Kidney epithelial cell (primary cell): Measurements from ENCODE around the gene LRP11. TPM values are rescaled to one million over a fixed set of nuclear protein-coding genes. Genes with fewer than 3 reads are reported as not detected.

Experiments used
- DNase-seq: peaks from one replicate; pipeline ENCODE4 v3.0.0-alpha.2; 2010; ENCODE audit warnings: low read depth
- H3K27me3 ChIP-seq: 2 replicates; pipeline ENCODE4 v1.6.0; 2011; ENCODE audit warnings: low read length; ENCODE audit not compliant: control insufficient read depth, insufficient read depth
- H3K36me3 ChIP-seq: 2 replicates; pipeline ENCODE4 v1.5.1; 2011; ENCODE audit warnings: low read length; ENCODE audit not compliant: control insufficient read depth, insufficient read depth
- H3K4me3 ChIP-seq: 2 replicates; pipeline ENCODE4 v1.5.1; 2011; ENCODE audit warnings: low read depth, mild to moderate bottlenecking, control low read depth, low read length
- CTCF ChIP-seq: IDR thresholded peaks from 2 replicates; pipeline ENCODE4 v1.5.1; 2011; ENCODE audit warnings: mild to moderate bottlenecking, moderate library complexity, low read length, control low read depth, inconsistent platforms; ENCODE audit not compliant: insufficient read depth, poor library complexity, severe bottlenecking
- total RNA-seq: library from RNA; depleted of rRNA; stranded (reverse); fragments of >200 nt; gene quantifications from 2 replicates; pipeline ENCODE4 v1.2.3, GENCODE V29; 2015

LRP11 gene
- total RNA-seq, 1 donor from 2014 or later, result 37.9 TPM

- DNase-seq, result no peak
- H3K4me3 ChIP-seq, result no peak overlapping the region
- H3K27me3 ChIP-seq, result peaks cover 2% of the 10 kb centered on the region
- TF ChIP-seq CTCF, result no peak
- no peaks in the 10 kb centered on the region for H3K36me3 ChIP-seq
Observed at GRCh38 chr6:149903938-149904611, 39.9 kb upstream of the LRP11 start.

GRCh38 chr6:149901444-149902140 lies 37.4 kb upstream of the LRP11 start:
- no peak overlapping the region for H3K4me3 ChIP-seq
- H3K27me3 ChIP-seq, result peaks cover 2% of the 10 kb centered on the region
- no peak for DNase-seq
- no peak for TF ChIP-seq CTCF
- no peaks in the 10 kb centered on the region for H3K36me3 ChIP-seq

GRCh38 chr6:149900620-149901443 lies 36.7 kb upstream of the LRP11 start:
- H3K27me3 ChIP-seq, result peaks cover 2% of the 10 kb centered on the region
- no peak overlapping the region for H3K4me3 ChIP-seq
- no peaks in the 10 kb centered on the region for H3K36me3 ChIP-seq
- TF ChIP-seq CTCF, result no peak
- no peak for DNase-seq

GRCh38 chr6:149899926-149900619 lies 35.9 kb upstream of the LRP11 start:
- no peaks in the 10 kb centered on the region for H3K36me3 ChIP-seq
- no peaks in the 10 kb centered on the region for H3K27me3 ChIP-seq
- no peak for TF ChIP-seq CTCF
- H3K4me3 ChIP-seq, result no peak overlapping the region
- DNase-seq, result no peak

GRCh38 chr6:149899486-149899885 lies 35.3 kb upstream of the LRP11 start:
- H3K4me3 ChIP-seq, result no peak overlapping the region
- TF ChIP-seq CTCF, result no peak
- H3K27me3 ChIP-seq, result no peaks in the 10 kb centered on the region
- no peak for DNase-seq
- H3K36me3 ChIP-seq, result no peaks in the 10 kb centered on the region
